Astrocyte (in vitro differentiated cells and primary cell): ENCODE data around the gene C10orf67.

Source experiments
- EZH2 ChIP-seq: IDR thresholded peaks from 2 replicates; pipeline ENCODE4 v1.6.1; 2012; ENCODE audit warnings: mild to moderate bottlenecking, low read length, inconsistent platforms; ENCODE audit not compliant: insufficient read depth
- TF ChIP-seq, protein P1 (sequence below): IDR thresholded peaks from 2 replicates; pipeline ENCODE4 v1.5.1; 2011; ENCODE audit warnings: low read depth, mild to moderate bottlenecking, inconsistent platforms, low read length, moderate library complexity; ENCODE audit not compliant: insufficient read depth

- TF ChIP-seq, protein P1, sequence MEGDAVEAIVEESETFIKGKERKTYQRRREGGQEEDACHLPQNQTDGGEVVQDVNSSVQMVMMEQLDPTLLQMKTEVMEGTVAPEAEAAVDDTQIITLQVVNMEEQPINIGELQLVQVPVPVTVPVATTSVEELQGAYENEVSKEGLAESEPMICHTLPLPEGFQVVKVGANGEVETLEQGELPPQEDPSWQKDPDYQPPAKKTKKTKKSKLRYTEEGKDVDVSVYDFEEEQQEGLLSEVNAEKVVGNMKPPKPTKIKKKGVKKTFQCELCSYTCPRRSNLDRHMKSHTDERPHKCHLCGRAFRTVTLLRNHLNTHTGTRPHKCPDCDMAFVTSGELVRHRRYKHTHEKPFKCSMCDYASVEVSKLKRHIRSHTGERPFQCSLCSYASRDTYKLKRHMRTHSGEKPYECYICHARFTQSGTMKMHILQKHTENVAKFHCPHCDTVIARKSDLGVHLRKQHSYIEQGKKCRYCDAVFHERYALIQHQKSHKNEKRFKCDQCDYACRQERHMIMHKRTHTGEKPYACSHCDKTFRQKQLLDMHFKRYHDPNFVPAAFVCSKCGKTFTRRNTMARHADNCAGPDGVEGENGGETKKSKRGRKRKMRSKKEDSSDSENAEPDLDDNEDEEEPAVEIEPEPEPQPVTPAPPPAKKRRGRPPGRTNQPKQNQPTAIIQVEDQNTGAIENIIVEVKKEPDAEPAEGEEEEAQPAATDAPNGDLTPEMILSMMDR: no peak
- no peak for TF ChIP-seq EZH2
Measured at GRCh38 chr10:23199768-23200511, 144.7 kb downstream of the C10orf67 start.
